NCI-H1092 treated with DMSO at 0.1 percent for 48 hours (cell line): Measurements from ENCODE around the gene PIGT.
A peak's percentile ranks its signal among the peaks of the same experiment; 100 is the strongest.

Experiments used
- DNase-seq: peaks from one replicate; lab custom pipeline; 2025; lab: John Stamatoyannopoulos, UW

The PIGT gene

DNA sequence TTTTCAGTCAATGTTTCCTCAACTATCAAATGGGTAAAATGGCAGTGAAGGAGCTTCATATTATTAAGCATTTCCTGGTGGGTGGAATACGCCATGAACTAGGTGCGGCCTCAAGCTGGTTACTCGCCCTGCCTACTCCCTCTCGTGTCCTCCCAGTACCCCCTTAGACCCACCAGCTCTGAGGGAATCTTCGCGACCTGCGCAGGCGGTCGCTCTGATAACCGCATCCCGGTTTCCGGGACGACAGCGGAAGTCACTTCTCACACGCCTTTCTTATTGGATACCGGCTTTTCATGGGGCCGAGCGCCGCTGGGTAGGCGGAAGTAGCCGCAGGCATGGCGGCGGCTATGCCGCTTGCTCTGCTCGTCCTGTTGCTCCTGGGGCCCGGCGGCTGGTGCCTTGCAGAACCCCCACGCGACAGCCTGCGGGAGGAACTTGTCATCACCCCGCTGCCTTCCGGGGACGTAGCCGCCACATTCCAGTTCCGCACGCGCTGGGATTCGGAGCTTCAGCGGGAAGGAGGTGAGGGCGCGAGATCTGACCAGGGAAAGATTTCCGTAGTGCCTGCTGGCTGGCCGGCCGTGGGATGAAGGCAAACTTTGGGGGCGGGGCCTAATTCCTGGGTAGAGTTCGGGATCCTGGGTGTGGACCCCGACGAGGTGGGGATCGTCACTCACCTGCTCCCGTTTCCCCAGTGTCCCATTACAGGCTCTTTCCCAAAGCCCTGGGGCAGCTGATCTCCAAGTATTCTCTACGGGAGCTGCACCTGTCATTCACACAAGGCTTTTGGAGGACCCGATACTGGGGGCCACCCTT, at the start of gene PIGT:
PIGT (plus strand) TSS at position 320 of the 816 bp plus-strand sequence; CDS start at position 336, 16 bp downstream.
- DNase-seq, result peak; percentile 84

DNA sequence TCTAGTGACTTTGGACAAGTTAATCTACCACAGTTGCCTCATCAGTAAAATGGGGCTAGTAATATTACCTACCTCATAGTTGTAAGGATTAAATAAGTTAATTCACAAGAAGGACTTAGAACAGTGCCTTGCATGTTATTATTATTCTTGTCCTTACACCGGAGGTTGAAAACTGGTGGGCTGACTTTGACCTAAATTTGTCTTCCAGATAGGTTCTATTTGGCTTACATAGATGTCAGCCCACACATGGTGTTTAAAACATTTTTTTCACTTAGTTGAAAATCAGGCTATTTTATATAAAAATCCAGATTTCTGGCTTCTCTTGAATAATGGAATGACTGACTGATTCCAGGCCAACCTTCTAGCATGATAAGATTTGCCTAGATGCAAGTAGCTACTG, 49.7 kb upstream of the PIGT start:
- DNase-seq, result no peak

DNA sequence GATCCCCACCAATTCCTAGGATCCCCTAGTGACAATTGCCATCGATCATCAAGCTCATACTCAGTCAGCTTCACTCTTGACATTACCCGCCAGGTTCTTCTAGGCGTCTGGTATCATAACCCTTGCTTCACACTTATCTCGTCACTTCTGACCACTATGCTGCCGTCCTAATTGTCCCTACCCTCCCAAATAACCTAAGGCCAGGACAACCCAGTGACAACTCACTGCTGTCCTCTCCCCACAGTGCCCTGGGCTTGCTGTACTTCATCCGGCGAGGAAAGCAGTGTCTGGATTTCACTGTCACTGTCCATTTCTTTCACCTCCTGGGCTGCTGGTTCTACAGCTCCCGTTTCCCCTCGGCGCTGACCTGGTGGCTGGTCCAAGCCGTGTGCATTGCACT, 49.3 kb upstream of the PIGT start:
- DNase-seq, result no peak

DNA sequence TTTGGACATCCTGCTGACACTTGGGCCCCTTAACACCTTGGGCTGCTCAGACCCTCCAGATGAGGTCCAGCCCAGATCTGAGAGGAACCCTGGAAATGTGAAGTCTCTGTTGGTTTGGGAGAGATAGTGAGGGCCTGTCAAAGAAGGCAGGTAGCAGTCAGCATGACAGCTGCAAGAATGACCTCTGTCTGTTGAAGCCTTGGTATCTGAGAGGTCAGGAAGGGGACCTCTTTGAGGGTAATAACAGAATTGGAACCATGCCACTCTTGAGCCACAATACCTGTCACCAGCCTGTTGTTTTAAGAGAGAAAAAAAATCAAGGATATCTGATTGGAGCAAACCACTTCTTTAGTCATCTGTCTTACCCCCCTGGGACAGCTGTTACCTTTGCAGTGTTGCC, 48.8 kb upstream of the PIGT start:
- DNase-seq, result no peak

DNA sequence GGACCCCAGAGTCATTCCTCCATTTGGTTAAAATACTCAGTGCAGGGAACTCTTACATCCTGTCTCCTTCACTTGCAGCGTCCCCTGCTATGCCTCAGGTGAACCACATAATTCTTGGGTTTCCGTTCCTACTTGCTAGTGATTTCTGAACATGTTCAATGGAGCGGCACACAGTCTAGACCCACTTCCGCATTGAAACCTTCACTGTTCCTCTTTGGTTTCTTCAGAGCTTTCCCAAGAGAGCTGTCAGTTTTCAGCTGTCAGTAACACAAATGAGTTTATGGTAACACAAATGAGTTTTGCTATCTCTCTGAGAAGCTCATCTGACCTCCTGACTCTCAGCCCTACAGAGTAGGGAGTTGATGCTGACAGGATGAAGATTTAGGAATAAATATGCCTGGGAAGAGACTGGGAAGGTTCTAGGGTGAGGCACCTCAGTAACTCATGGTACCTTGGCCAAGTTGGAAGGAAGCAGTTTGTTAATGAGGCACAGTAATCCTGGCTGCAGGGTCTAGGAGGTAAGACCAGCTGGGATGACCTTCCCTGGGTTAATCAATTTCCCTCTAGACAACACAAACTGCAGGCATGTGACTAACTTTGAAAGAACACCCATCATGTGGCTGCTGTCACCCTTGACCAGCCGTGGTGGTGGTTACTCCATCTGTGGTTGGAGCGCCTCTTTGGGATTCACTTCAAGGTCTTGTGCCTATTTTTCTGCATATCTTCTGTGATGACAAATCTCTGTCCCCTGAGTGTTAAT, 47.5 kb upstream of the PIGT start:
- DNase-seq, result no peak

DNA sequence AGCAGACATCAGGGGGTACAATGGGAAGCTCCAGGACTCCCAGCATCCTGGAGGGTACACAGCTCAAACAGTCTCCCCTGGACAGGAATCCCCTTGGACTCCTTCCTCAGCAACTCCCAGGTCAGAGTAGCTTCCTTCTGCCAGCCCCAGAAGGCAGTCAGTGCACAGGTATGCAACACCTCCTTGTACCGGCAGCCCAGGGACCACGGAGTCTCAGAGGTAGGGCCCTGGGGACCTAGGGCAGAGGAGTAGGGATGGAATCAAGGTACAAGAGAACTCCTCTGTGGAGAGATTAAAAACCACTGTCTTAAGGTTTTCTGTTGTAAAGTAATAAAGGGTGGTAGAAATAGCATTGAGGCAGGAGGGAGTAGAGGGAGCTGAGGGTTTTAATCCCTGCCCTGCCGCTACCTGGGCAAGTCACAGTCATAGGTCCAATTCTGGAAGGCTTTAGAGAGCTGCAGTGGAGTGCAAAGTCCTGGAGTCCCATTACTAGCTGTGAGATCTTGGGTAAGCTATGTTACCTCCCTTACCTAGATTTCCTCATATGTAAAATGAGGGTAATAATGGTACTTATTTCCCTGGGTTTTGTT, 45.3 kb upstream of the PIGT start:
- DNase-seq, result no peak

DNA sequence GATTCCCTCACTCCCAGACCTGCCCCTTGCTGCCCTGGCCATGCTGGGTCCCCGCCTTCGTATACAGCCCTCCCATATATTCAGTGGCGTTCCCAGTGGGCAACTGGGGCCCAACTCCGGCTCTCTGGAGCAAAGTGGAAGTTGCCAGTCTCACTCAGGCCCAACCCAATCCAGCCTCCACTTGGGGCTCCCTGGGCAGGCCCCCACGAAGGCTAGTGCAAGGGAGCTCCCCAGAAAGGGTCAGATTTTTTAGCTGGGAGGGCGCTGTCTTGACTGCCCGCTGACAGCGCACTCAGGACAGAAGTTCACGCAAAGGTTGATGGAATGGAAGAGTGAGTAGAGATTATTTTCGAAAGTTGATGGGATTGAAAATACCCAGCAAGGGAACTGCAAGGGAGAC, 43.7 kb upstream of the PIGT start:
- no peak for DNase-seq

DNA sequence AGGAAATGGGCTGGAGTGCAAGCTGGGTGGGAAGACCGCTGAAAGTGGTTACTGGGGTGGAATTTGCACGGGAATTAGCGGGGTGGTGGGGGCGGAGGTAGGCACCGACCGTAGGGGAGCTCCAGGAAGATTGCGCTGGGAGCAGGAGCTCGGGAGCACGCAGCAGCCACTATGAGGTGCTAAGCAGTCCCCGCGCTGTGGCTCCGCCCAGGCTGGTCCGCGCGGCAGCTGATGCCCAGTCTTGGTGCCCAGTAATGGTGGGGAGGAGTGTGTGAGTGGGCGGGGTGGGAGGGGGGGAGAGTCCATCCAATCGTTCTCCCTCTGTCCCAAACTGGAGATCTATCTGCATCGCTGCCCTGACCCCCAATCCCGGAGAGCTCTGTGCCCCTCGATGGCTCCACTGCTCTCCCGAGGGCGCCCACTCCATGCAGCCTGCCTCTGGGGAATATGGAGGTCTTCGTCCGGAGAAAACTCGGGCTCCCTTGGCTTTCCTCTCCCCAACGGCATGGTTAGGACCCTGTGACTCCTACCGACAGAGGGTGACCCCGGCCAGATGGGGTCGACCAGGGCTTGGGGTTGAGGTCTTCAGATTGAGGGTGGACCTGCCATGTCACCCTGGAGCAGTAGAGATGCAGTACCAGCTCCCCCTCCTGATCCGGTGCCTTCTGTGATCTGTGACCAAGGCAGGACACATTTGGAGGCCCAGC, 43.1 kb upstream of the PIGT start:
- DNase-seq, result no peak

DNA sequence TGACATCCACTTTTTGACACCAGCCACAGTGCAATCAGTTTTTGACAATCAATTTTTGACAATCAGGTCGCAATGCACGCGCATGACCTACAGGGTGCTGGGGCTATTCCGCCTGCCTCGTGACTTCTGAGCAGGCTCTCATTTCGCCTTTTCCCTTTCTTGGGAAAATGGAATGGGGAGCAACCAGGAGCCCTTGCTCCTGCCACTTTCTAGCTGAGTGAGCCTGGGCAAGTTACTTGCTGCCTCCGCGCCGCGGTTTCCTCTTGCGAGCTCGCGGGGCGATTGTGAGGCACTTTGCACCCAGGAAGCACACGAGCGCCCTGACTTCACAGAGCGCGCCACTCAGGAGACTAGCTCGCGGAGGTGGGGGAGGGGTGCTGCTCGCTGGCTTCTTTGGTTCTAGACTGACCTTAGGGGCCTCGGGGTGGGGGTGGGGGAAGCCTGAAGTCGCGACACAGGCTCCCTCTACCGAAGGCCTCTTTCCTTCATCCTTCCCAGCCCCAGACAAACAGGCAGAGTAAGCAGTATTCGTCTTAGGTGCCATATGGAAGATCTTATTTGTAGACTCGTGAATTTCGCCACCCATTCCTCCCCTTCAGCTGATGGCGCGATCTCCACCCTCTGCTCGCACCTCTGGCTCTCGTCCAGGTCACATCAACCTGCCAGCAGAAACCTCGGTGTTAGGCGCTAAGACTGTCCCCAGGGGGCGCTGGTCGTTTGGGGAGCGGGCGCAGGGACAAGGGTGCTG, 42.4 kb upstream of the PIGT start:
- DNase-seq, result peak; percentile 84

DNA sequence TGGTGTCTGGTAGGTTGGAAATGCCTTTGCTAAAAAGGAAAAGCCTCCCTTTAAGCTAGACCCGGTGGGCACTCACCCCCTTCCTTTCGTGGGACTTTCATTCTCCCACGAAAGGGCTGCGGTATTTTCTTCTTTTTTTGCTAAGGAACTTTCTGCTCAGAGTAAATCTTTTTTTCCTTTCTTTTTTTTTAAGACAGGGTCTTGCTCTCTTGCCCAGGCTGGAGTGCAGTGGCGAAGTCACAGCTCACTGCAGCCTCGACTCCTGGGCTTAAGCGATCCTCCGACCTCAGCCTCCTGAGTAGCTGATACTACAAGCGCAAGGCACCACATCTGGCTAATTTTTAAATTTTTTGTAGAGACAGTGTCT, 41.9 kb upstream of the PIGT start:
- no peak for DNase-seq

DNA sequence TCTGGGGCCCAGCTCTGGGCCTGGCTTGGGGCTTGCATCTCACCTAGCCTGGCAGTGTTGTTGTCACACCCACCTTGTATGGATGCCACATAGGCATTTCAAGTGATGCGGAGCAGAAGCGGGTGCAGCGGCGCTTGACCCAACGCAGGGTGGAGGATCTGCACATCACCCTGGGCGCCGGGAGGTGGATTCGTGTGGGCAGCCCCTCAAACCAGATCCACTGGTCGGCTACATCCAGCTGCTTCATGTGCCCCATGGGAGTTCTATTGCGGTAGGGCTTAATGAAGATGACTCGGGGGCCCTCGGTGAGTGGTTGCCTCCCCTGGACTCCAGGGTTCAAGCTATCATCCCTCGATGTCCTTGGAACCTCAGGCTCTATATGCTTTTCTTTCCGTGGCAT, 41.0 kb upstream of the PIGT start:
- DNase-seq, result no peak

DNA sequence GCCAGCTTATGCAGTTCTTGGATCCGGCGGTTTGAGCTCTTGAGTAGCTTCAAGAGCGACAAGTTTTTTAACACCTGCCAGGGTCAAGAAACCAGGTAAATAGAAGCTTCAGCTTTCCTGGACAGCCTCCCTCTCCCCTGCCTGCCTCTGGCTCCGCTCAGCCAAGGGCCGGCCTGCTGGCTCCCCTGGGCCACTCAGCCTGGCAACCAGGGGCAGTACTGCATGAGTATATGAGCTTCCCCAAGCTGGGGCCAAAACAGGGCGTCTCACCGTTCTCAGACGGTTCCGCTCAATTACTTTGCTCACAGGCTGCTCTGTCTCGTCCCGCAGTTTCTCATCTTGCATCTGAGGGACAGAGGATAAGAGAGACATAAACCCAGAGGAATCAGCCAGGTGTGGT, 38.7 kb upstream of the PIGT start:
- DNase-seq, result no peak

DNA sequence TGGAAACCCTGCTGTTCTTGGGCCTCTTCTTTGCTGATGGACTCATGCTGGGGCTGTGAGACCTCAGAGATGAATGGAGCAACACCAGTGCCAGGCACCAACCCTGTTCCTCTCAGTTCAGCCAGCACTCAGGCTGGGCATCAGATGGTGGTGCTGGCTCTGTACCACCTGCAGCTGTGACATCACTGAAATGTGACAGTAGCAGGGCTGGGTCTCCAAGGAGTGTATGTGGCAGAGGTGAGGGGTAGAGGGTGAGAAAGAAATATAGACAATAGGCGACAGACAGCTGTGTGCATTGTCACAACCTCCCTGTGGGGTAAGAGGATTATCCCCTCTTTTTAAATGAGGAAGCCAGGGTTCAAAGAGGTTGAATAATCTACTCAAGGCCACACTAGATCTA, 37.8 kb upstream of the PIGT start, which contains the start of gene TP53TG5:
TP53TG5 (minus strand) TSS at position 135 of the 400 bp plus-strand sequence; CDS start at position 46, 89 bp downstream.
- DNase-seq, result no peak

DNA sequence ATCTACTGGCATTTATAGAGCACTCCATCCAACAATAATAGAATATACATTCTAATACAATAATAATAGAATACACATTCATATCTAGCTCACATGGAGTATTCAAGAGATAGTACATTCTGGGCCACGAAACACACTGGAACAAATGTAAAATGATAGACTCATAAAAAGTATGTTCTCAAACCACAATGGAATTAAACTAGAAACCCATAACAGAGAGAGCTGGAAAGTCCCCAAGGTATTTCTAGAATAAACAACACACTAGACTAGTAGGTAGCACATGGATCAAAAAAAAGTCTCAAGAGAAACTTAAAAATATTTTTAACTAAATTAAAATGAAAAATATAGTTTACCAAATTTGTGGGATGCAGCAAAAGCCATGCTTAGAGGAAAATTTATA, 28.7 kb upstream of the PIGT start:
- DNase-seq, result no peak

DNA sequence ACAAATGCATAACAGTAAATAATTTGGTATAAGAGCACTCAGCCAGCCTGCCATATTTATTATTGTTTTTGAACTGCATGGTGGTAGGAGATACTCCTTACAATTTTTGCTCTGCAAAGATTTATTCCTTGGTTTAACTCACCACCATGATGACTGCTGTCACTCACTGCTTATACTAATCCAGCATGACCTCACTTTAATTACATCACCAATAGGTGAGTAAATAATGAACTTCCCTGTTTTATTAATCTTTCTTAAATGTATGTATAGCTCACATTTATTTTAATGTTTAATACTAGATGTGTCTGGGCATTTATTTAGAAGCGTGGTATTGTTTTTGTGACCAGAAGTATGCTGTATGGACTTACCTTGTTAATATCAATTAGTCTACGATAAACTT, 25.0 kb upstream of the PIGT start:
- no peak for DNase-seq

DNA sequence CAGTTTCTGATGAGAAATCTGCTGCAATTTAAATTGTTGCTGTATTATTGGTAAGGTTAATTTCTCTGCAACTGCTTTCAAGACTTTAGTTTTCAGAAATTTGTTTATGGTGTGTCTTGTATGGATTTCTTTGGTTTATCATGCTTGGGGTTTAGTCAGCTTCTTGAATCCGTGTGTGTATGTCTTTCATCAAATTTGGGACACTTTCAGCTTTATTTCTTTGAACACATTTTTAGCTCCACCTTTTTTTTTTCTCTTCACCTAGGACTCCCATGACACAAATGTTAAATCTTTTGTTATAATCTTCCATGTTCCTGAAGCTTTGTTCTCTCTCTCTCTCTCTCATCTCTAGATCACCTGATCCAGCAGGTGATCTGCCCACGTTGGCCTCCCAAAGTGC, 24.4 kb upstream of the PIGT start:
- no peak for DNase-seq

DNA sequence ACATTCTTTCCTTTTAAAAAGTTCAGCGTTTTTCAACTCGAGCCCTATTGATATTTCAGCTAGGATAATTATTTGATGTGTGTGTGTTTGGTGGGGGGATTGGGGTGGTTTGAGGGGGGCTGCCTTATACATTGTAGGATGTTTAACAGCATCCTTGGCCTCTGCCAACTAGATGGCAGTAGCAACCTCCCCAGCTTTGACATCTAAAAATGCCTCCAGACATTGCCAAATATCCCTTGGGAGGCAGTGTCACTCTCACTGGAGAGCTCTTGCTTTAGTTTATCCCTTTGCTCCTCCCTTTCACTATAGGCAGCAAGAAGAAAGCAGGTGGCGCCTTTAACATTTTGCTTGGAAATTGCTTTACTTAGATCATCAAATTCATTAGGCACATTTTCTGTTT, 23.2 kb upstream of the PIGT start:
- DNase-seq, result no peak

DNA sequence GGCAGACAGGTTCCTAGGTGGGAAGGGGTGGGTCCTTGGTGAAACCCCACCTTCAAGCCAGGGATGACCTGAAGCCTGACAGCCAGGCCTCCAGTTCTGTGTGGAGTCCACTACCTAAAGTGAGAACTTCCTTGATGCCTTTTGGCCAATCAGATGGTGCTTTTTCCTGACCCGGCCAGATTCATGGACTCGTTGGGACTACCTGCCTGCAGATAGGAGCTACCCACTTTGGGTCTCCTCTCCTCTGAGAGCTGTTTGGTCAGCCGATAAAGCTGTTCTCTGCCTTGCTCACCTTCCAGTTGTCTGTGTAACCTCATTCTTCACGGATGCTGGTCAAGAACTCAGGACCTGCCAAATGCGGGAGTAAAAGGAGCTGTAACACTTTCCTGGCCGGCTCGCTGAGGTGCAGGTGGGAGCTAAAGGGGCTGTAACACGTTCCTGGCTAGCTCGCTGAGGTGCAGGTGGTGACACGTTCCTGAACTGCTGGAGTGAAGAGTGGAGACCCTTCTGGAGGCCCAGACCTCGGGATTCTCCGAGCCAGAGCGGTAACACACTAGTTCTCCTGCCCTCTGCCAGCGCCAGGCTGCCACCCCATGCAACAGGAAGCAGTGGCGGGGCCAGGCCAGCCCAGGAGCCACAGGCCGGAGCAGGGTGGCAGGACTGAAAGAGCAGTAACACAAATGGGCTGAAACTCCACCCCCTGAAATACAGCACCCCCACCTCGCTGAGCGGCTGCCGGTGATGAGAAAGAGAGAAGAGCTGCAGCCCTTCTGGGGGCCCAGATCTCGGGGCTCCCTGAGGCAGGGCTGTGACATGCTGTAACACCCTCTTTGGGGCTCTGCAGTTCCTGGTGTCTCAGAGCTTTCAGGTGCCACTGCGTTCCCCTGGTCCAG, 21.5 kb upstream of the PIGT start:
- no peak for DNase-seq

DNA sequence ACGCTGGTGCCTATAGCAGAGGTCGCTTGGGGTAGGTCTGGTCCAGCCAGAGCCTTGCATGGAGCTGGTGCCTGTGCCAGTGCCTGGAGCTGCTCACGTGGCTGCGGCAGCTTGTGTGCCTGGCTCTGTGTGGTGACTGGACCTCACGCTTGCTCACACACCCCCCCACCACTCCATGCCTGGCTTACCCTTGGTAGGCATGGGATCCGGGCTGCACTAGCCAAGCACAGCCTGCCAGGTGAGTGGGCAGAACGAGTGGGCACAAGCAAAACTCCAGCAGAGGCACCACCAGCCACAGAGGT, 20.9 kb upstream of the PIGT start:
- no peak for DNase-seq

DNA sequence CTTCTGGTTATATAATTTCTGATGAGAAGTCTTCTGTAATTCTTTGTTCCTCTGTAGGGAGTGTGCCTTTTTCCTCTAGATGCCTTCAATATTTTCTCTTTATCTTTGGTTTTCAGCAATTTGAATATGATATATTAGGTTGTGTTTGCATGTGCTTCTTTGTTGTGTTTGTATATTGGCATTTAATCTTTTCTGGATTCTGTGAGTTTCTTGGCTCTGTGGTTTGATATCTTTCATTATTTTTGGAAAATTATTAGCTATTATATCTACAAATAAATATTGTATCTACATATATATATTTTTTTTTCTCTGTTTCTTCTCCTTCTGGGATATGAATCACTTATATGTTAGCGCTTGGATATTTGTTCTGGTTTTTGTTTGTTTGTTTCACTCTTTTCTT, 16.9 kb upstream of the PIGT start:
- no peak for DNase-seq
